GM21576 (cell line): ENCODE measurements around the gene KIF3C.
"Not testable (repeated sequence)": the region's sequence is repeated elsewhere in the genome, so short reads cannot be mapped to it uniquely, and the experiment has no call there.

Experiments used
- ATAC-seq: cut with Tn5 transposase; IDR thresholded peaks from one replicate; pipeline ENCODE4 v1.9.1; 2021; ENCODE audit warnings: mild to moderate bottlenecking, moderate library complexity; ENCODE audit not compliant: unreplicated experiment

KIF3C gene

GRCh38 chr2:26000561-26001082, 18.3 kb upstream of the KIF3C start:
- ATAC-seq = no peak

- not testable (repeated sequence) for ATAC-seq
Observed at GRCh38 chr2:25999406-25999805, 17.1 kb upstream of the KIF3C start.

GRCh38 chr2:25998816-25999383, 16.6 kb upstream of the KIF3C start:
- not testable (repeated sequence) for ATAC-seq

- no peak for ATAC-seq
Observed at GRCh38 chr2:25996844-25997243, 14.5 kb upstream of the KIF3C start.

- no peak for ATAC-seq
Observed at GRCh38 chr2:25994509-25994908, 12.2 kb upstream of the KIF3C start.

GRCh38 chr2:25993049-25993448, 10.8 kb upstream of the KIF3C start:
- no peak for ATAC-seq

- no peak for ATAC-seq
Observed at GRCh38 chr2:25992556-25992955, 10.3 kb upstream of the KIF3C start.

- no peak for ATAC-seq
Observed at GRCh38 chr2:25991965-25992364, 9.7 kb upstream of the KIF3C start.

- no peak for ATAC-seq
Observed at GRCh38 chr2:25989154-25989553, 6.9 kb upstream of the KIF3C start.

- no peak for ATAC-seq
Observed at GRCh38 chr2:25988134-25988533, 5.8 kb upstream of the KIF3C start.

- no peak for ATAC-seq
Observed at GRCh38 chr2:25983735-25984134, 1.4 kb upstream of the KIF3C start.

- ATAC-seq = no peak
Observed at GRCh38 chr2:25982968-25983280, 627 bp upstream of the KIF3C start.

GRCh38 chr2:25981596-25982272, 563 bp downstream of the KIF3C start:
- ATAC-seq = peak; percentile 19

GRCh38 chr2:25980951-25981350, 1.3 kb downstream of the KIF3C start:
- no peak for ATAC-seq

GRCh38 chr2:25980076-25980887, 2.0 kb downstream of the KIF3C start:
- ATAC-seq = no peak

- no peak for ATAC-seq
Observed at GRCh38 chr2:25979001-25979400, 3.3 kb downstream of the KIF3C start.

GRCh38 chr2:25977768-25978167, 4.5 kb downstream of the KIF3C start:
- ATAC-seq = no peak

GRCh38 chr2:25976983-25977741, 5.1 kb downstream of the KIF3C start:
- ATAC-seq = no peak

GRCh38 chr2:25972049-25972823, 10.1 kb downstream of the KIF3C start:
- ATAC-seq = no peak

- ATAC-seq = no peak
Observed at GRCh38 chr2:25971596-25971995, 10.7 kb downstream of the KIF3C start.
